Measurements from ENCODE around the gene NAA10.

NAA10 gene

GRCh38 chrX:153950127-153950526 lies 15.3 kb upstream of the NAA10 start:
- in situ Hi-C loops (cut with HindIII; ENCODE audit: low sequenced_read_pairs), result no loop called here

DNA sequence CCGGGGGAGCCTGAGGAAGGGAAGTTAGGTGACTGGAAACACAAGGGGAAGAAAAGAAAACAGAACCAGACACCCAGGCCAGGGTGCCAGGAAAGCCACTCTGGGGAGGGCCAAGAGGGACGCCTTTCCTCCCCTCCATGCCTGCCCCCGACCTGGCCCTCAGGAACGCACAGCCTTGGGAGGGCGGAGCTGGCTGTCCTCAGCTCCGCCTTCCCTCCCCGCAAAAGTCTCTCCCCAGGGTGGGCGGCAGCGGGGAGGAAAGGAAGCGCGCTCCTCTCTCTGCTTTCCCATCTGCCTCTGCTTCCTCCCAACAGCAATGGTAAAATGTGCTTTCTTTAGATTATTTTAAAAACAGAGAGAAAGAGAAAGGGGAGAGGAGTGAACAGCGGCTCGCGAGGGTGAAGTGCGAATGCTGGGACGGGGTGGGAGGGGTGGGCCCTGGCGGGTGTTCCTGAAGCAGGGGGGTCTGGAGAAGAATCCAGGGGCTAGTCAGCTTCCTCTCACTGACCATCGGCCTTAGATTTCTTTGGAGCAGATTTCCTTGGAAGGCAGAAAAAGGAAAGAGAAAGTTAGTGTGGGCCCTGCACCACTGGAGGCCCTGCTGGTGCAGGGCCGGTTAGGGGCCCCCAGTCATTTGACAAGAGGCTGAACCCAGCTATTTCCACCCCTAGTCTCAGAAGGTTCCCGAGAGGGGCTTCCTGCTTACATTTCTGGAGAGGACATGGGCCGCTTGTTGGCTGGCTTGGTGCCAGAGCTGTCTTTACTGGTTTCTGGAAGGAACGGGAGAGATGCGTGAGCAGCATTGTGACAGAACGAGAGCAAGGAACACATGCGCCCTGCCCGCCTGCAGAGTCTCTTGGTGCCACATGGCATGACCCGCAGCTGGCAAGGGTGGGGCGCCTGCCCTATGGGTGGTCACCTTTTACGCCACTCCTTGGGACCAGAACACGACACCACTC lies 14.3 kb upstream of the NAA10 start:
- in situ Hi-C loops (cut with HindIII; ENCODE audit: low sequenced_read_pairs), result no loop called here

DNA sequence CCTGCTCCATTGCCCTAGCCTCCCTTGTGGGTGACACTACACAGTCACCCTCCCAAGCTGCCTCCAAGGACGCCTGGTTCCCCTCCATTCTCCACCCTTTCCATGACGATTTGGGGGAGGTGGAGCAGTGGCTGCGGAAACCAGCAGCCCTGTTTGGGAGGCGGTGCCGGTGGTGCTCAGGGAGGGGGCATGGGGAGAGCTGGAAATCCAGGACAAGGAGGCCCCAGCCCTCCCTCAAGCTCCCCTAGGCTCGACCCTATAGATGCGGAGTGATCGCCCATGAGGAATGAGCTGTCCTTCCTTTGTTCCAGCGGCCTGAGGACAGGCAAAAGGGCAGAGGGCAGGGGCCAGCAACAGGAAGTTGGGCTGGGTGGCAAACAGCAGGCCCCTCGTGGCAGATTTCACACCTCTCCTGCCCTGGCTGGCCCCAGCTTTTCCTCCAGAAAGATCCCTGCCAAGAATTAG lies 13.2 kb upstream of the NAA10 start:
- in situ Hi-C loops (cut with HindIII; ENCODE audit: low sequenced_read_pairs), result no loop called here

DNA sequence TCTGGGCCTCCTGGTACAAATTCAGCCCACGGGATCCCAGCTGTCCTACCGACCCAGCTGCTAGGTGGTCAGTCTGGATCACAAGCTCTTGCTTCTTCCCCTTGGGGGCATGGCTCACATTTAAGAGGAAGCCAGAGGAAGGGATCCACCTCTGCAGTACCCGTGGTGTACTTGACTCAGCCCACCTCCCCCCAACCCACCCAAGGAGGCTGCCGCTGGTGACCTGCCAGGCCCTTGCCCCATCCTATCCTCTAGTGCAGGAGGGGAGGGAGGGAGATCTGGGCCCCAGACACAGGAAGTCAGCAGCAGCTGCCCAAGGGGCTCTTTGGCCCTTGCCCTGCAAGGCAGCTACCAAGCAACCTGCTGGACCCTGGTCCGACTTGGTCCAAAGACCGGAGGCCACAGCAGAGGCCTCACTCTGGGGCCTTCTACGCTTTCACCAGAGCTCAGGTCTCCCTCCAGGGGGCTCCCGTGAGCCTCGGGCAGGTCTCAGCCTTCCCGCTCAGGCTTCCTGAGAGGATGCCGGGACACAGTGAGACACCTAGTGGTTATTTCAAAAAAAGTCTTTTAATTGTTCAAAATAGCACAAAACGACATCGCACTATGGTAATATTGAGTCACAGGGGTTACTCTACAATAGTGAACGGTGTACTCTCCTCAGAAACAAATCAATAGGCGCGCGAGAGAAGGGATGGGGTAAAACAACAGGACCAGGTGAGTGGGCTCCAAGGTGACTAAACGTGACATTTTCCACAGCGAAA lies 12.4 kb upstream of the NAA10 start:
- in situ Hi-C loops (cut with HindIII; ENCODE audit: low sequenced_read_pairs), result no loop called here

DNA sequence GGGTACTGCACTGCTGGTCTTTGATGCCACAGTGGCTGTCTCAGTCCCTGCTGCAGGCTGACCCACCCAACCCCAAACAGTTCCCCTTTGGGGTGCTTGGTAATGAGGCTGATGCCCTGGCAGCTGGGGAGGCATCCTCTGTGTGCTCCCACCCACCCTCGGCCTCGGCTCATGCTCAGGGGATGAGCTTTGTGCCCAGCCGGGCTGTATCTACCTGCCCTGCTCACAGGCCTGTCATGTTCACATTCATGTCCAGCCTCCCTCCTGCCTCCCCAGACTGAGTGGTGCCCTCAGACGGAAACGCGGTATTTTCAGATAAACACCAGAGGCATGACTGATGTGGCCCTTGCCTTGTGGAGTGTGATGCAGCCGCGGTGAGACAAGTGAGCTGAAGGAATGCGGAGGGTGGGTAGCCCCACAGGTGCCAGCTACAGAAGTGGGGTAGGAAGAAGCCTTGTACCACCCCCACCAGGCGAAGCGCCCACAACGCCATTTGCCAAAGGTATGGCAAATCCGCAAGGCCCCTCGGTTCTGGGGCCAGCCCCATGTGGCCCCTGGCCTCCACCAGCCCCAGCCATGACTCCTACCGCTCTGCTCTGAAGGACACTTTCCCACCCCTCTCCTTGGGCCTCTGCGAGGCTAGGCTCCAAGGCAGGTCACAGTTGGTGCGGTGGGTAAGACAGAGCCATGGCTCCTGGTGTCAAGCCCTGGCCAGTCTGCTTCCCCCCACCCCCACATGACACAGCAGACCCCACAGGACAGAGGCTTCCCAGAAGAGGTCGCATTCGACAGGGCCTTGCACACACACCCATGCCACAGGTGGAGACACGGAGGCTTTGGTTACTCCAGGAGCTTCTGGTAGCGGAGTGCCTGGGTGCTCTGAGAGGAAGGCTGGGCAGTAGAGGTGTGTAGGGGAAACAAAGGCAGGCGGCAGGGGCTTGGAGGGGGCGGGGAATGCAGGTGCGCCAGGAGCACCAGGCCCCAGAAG lies 11.4 kb upstream of the NAA10 start:
- in situ Hi-C loops (cut with HindIII; ENCODE audit: low sequenced_read_pairs), result no loop called here

DNA sequence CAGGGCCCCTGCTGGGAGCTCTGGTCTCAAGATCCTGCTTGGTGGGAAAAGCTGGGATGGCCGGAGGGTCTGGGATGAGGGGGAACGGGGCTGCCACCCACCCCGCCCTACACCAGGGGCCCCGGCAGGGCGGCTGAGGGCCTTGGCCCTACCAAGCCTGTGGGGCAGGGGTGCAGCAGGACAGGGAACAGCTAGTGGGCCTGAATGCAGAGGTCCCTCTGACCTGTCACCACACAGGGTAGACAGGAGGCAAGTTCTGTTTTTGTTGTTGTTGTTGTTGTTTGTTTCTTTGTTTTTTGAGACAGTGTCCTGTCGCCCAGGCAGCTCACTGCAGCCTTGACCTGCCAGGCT lies 9.9 kb upstream of the NAA10 start:
- in situ Hi-C loops (cut with HindIII; ENCODE audit: low sequenced_read_pairs), result no loop called here

DNA sequence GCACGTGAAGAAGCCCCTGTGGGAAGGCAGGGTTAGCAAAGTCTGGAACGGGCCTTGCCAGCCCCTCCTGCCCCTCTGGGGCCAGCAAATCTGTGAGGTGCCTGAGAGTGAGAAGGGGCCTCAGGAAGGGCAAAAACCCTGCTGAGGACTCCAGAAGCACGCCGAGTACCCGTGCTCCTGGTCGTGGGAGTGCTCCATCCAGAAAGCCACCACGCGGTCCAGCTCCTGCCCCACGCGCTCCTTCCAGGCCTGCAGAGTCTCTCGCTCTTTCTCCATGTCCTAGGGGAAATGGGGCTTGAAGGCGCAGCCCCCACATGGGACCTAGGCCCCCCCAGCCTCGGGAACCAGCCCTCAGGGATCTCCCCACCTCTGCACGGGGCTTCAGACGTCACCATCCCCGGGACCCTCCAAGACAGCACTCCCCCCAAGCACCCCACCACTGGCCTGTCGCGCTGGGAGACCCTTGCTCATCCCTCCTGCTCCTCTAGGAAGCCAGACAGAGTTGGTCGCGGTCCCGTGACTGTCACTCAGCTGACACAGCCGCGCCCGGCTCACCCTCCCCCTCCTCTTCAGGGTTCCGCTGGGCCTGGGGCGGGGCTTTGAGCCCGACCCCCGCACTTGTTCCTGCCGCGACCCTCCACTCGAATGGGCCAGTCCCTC lies 9.4 kb upstream of the NAA10 start, which contains the start of gene RENBP:
Gene RENBP, minus strand, starts transcription at position 504 of the 660 bp plus-strand sequence. Its CDS starts 33 bp downstream, at position 471.
- in situ Hi-C loops (cut with HindIII; ENCODE audit: low sequenced_read_pairs), result no loop called here

GRCh38 chrX:153941336-153942252 lies 6.8 kb upstream of the NAA10 start:
- in situ Hi-C loops (cut with HindIII; ENCODE audit: low sequenced_read_pairs), result no loop called here

DNA sequence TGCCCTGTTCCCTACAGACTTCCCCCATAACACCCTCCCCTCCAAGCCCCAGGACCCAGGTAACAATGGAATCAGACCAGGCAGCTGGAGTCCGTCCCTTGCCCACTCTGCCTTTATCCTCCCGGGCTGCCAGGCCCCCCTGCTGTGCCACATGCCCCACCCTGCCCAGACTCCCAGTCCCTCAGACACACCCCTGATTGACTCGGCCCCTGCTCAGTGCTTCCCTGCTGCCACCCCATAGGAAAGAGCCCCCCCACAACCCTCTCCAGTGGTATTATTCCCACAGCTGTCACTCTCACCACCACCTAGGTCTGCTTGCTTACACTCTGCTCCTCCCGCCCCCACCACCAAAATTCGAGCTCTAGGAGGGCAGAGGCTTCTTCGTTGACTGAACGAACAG lies 4.7 kb upstream of the NAA10 start:
- in situ Hi-C loops (cut with HindIII; ENCODE audit: low sequenced_read_pairs), result no loop called here

- in situ Hi-C loops (cut with HindIII; ENCODE audit: low sequenced_read_pairs), result no loop called here
These were observed 3.5 kb upstream of the NAA10 start for GRCh38 chrX:153938226-153938786.

DNA sequence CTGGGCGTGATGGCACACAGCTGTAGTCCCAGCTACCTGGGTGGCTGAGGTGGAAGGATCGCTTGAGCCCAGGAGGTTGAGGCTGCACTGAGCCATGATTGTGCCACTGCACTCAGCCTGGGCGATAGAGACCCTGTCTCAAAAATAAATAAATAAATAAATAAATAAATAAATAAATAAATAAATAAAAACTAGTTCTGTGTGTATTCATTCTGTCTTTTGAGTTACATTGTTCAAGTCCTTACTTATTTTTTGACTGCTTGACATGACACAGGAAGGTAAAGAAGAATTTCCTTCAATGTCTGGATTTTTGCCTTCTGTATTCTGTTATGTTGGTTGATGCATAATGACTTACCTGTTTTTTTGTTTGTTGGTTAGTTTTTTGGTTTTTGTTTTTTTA lies 2.2 kb upstream of the NAA10 start:
- in situ Hi-C loops (cut with HindIII; ENCODE audit: low sequenced_read_pairs), result no loop called here

GRCh38 chrX:153935326-153935851 lies 552 bp upstream of the NAA10 start:
- in situ Hi-C loops (cut with HindIII; ENCODE audit: low sequenced_read_pairs), result no loop called here

DNA sequence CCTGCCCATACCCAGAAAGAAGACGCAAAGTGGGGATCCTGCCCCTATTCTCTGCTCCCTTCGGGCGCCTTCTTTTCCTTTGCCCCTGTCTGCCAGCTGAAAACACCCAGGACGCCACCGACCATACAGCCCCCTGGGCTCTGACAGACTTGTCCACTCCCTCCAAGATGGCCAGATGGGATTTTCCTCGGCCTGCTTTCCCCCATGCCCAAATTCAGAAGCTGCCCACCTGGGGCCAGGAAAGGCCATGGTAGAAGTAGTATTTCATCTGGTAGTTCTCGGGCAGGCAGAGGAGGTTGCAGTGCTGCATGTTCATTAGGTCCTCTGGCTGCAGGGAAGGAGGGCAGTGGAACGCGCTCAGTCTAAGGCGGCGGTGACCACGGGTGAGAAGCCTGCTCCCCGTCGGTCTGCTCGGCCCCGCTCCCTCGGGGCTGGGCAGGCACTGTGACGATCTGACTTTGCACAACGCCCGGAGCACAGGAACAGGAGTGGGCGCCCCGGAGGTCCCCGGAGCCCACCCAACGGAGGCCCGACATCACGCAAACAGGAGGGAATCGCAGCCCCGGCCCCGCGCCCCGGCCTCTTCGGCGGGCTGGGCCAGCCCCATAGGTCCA lies 582 bp downstream of the NAA10 start:
- in situ Hi-C loops (cut with HindIII; ENCODE audit: low sequenced_read_pairs), result no loop called here

- in situ Hi-C loops (cut with HindIII; ENCODE audit: low sequenced_read_pairs), result no loop called here
These were observed 1.1 kb downstream of the NAA10 start for GRCh38 chrX:153933748-153934147.

DNA sequence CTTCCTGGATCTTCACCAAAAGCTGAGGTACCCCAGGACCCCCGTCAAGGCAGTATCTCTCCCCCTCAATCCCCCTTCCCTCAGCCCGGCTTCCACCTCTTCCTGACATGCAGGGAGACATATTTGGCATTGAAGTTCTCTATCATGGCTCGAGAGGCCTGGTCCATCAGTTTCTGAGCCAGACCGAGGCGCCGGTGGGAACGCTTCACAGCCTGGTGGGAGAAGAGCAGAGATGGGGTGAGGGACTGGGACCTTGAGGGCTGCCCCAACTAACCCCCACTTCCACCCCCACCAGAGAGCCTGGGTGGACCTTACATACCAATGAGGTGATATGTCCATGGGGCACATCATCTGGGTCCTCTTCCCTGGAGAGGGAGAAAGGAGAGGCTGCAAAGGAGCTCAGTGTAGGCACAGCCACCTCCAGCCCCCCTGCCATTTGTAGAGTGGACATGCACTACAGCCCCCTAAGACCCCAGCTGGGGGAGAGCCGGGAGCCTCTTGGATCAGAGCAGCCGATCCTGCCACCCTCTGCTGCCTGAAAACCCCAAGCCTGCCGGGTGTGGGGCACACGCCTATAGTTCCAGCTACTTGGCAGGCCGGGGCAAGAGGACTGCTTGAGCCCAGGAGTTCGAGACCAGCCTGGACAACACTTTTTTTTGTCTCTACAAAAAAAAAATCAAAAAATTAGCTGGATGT lies 2.5 kb downstream of the NAA10 start:
- in situ Hi-C loops (cut with HindIII; ENCODE audit: low sequenced_read_pairs), result no loop called here

DNA sequence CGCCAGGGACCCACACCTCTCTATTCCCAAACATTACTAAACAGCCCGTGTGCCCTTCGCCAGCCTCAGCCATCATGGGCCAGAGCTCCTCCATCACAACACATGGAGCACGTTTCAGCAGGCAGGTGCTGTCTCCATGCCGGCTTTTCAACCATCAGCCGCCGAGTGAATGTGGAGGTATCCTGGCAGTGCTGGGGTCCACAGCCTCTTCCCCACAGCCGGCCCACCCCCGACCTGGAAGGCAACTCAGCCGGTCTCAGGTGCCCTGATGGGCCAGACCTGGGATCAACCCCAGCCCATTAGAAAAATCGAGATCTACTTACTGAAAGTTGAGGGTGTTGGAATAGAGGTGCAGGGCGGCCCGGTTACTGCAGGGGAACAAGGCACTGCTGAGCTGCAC lies 3.1 kb downstream of the NAA10 start:
- in situ Hi-C loops (cut with HindIII; ENCODE audit: low sequenced_read_pairs), result no loop called here

GRCh38 chrX:153931151-153931550 lies 3.7 kb downstream of the NAA10 start:
- in situ Hi-C loops (cut with HindIII; ENCODE audit: low sequenced_read_pairs), result no loop called here

All from DLD1 (cell line).